Midbrain (tissue), 1 donor: ENCODE measurements around the gene BAHCC1.
"Not testable (repeated sequence)": the region's sequence is repeated elsewhere in the genome, so short reads cannot be mapped to it uniquely, and the experiment has no call there.

Experiments used
- DNase-seq: peaks from one replicate; lab custom pipeline; 2025; lab: John Stamatoyannopoulos, UW

BAHCC1 gene

GRCh38 chr17:81394921-81395599, at the start of gene BAHCC1:
Gene BAHCC1 (plus strand): TSS chr17:81395457. CDS start chr17:81399740, 4,283 bp downstream.
- DNase-seq = peak; percentile 100

GRCh38 chr17:81346090-81346907, 49.0 kb upstream of the BAHCC1 start:
- peak; percentile 97 for DNase-seq

- DNase-seq = no peak
Measured at GRCh38 chr17:81346908-81347349, 48.3 kb upstream of the BAHCC1 start.

- DNase-seq = no peak
Measured at GRCh38 chr17:81347437-81347836, 47.8 kb upstream of the BAHCC1 start.

GRCh38 chr17:81348097-81349055, 46.9 kb upstream of the BAHCC1 start:
- DNase-seq = no peak

- no peak for DNase-seq
Measured at GRCh38 chr17:81349397-81350319, 45.6 kb upstream of the BAHCC1 start.

GRCh38 chr17:81350320-81350890, 44.9 kb upstream of the BAHCC1 start:
- DNase-seq = no peak

GRCh38 chr17:81351329-81352052, 43.8 kb upstream of the BAHCC1 start:
- DNase-seq = not testable (repeated sequence)

GRCh38 chr17:81352056-81352455, 43.2 kb upstream of the BAHCC1 start:
- not testable (repeated sequence) for DNase-seq

GRCh38 chr17:81354252-81354953, 40.9 kb upstream of the BAHCC1 start:
- DNase-seq = no peak

- no peak for DNase-seq
Measured at GRCh38 chr17:81354954-81355347, 40.3 kb upstream of the BAHCC1 start.

GRCh38 chr17:81359218-81359617, 36.0 kb upstream of the BAHCC1 start:
- DNase-seq = no peak

GRCh38 chr17:81362001-81362400, 33.3 kb upstream of the BAHCC1 start:
- DNase-seq = not testable (repeated sequence)

- DNase-seq = no peak
Measured at GRCh38 chr17:81364278-81365147, 30.7 kb upstream of the BAHCC1 start.

- no peak for DNase-seq
Measured at GRCh38 chr17:81365148-81365600, 30.1 kb upstream of the BAHCC1 start.

- no peak for DNase-seq
Measured at GRCh38 chr17:81365601-81366585, 29.4 kb upstream of the BAHCC1 start.

- no peak for DNase-seq
Measured at GRCh38 chr17:81366648-81367047, 28.6 kb upstream of the BAHCC1 start.
